Astrocyte of the hippocampus (primary cell): ENCODE results near the gene PLCL2.

ENCODE experiments used
- DNase-seq: peaks from one replicate; pipeline ENCODE4 v3.0.0; 2011; ENCODE audit warnings: low read depth, low spot score

PLCL2 gene

GRCh38 chr3:16865335-16865734, 19.4 kb upstream of the PLCL2 start:
- peak; percentile 59 for DNase-seq

GRCh38 chr3:16866571-16866970, 18.2 kb upstream of the PLCL2 start:
- DNase-seq, result peak; percentile 33

- no peak for DNase-seq
Measured at GRCh38 chr3:16868513-16868912, 16.2 kb upstream of the PLCL2 start.

GRCh38 chr3:16869261-16870005, 15.3 kb upstream of the PLCL2 start:
- DNase-seq, result no peak

- no peak for DNase-seq
Measured at GRCh38 chr3:16871915-16872842, 12.6 kb upstream of the PLCL2 start.

GRCh38 chr3:16873872-16874271, 10.9 kb upstream of the PLCL2 start:
- no peak for DNase-seq

GRCh38 chr3:16875876-16876550, 8.7 kb upstream of the PLCL2 start:
- no peak for DNase-seq

- DNase-seq, result no peak
Measured at GRCh38 chr3:16877505-16877904, 7.2 kb upstream of the PLCL2 start.

GRCh38 chr3:16877911-16878310, 6.8 kb upstream of the PLCL2 start:
- no peak for DNase-seq

- DNase-seq, result peak; percentile 20
Measured at GRCh38 chr3:16881896-16882630, 2.7 kb upstream of the PLCL2 start.

GRCh38 chr3:16883057-16883722, 1.6 kb upstream of the PLCL2 start:
- no peak for DNase-seq

- DNase-seq, result no peak
Measured at GRCh38 chr3:16883723-16884083, 1.1 kb upstream of the PLCL2 start.

- DNase-seq, result peak; percentile 83
Measured at GRCh38 chr3:16884084-16884747, 539 bp upstream of the PLCL2 start.

- peak; percentile 42 for DNase-seq
Measured at GRCh38 chr3:16885593-16886302, 993 bp downstream of the PLCL2 start.

- no peak for DNase-seq
Measured at GRCh38 chr3:16886303-16886683, 1.5 kb downstream of the PLCL2 start.

- no peak for DNase-seq
Measured at GRCh38 chr3:16887130-16887529, 2.4 kb downstream of the PLCL2 start.

GRCh38 chr3:16888356-16888755, 3.6 kb downstream of the PLCL2 start:
- DNase-seq, result no peak

GRCh38 chr3:16888785-16889607, 4.2 kb downstream of the PLCL2 start:
- DNase-seq, result peak; percentile 46
